RKO (cell line): ENCODE data around the gene SNCAIP.
"Not testable (repeated sequence)": the region's sequence is repeated elsewhere in the genome, so short reads cannot be mapped to it uniquely, and the experiment has no call there.

Source experiments
- DNase-seq: peaks from one replicate; pipeline ENCODE4 v3.0.0-alpha.2; 2016; ENCODE audit warnings: low spot score

Gene SNCAIP

GRCh38 chr5:122468351-122469116, 156.5 kb downstream of the SNCAIP start:
- DNase-seq, result no peak

DNA sequence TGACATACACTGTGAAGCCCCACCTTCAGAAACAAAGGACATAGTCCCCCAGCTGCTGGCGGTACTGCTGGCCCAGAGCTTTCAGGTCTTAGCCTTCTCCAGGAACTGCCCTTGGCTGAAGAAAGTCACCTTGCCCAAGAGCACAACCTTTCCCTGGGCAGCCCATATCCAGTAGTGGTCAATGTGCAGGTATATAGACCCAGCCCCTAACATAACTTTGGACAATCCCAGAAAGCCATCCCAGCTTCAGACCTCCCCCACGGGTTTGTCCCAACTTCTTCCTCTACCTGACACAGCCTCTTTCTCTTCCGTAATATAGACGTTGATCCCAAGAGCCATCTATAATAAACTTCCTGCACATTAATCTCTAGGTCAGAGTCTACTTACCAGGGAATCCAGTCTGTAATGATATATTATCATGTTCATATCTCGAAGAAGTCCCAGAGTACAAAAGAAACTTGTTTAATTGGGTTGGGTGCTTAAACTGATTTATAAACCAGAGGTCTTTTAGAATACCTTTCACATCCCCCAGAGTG, 157.4 kb downstream of the SNCAIP start:
- DNase-seq, result no peak

DNA sequence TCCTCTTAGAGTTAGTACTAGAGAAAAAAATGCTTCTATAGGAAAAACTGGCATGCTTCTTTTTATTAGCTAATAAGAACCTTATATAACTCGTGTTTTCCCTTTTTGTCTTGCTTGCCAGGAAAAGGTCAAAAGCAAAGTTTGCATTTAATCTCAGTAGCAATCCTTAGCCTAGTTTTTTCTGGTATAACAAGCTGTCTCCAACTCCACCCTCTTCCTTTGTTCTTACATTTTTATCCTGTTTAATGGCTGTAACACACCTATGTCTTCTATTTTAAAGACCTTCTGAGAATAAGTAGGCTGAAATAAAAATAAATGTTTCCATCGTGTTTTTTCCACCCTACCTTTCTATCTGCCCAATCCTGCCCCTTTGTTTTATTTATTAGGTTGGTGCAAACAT, 158.3 kb downstream of the SNCAIP start:
- DNase-seq, result no peak

- DNase-seq, result no peak
These were observed 159.2 kb downstream of the SNCAIP start for GRCh38 chr5:122471031-122471751.

GRCh38 chr5:122471752-122472061, 159.7 kb downstream of the SNCAIP start:
- no peak for DNase-seq

GRCh38 chr5:122473138-122473843, 161.3 kb downstream of the SNCAIP start:
- DNase-seq, result no peak

- no peak for DNase-seq
These were observed 161.9 kb downstream of the SNCAIP start for GRCh38 chr5:122473941-122474340.

- DNase-seq, result no peak
These were observed 166.9 kb downstream of the SNCAIP start for GRCh38 chr5:122478741-122479442.

- no peak for DNase-seq
These were observed 168.1 kb downstream of the SNCAIP start for GRCh38 chr5:122480146-122480545.

DNA sequence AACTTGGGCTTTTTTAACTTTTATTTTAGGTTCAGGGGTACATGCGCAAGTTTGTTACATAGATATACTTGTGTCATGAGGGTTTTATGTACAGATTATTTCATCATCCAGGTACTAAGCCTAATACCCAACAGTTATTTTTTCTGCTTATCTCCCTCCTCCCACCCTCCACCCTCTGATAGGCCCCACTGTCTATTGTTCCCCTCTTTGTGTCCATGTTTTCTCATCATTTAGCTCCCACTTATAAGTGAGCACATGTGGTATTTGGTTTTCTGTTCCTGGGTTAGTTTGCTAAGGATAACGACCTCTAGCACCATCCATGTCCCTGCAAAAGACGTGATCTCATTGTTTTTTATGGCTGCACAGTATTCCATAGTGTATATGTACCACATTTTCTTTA, 172.1 kb downstream of the SNCAIP start:
- no peak for DNase-seq

GRCh38 chr5:122485226-122485625, 173.2 kb downstream of the SNCAIP start:
- no peak for DNase-seq

- DNase-seq, result not testable (repeated sequence)
These were observed 174.6 kb downstream of the SNCAIP start for GRCh38 chr5:122486616-122487015.

DNA sequence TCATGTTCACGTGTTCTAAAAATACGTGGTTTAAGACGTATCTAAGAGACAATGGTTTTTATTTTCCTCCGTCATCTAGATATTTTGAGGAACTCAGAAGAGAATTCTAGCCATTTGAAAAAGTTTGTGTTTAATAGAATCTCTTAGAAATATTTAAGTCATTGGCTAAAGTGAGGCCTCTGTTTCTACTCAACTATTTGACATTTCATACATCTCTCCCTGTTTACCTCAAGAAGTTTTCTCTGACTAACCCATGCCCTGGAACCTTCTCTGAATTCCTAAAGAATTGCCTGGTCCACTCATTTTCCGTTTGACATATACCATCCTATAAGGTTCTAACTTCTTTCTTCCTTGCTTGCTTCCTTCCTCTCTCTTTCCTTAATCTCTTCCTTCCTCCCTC, 178.7 kb downstream of the SNCAIP start:
- DNase-seq, result no peak

DNA sequence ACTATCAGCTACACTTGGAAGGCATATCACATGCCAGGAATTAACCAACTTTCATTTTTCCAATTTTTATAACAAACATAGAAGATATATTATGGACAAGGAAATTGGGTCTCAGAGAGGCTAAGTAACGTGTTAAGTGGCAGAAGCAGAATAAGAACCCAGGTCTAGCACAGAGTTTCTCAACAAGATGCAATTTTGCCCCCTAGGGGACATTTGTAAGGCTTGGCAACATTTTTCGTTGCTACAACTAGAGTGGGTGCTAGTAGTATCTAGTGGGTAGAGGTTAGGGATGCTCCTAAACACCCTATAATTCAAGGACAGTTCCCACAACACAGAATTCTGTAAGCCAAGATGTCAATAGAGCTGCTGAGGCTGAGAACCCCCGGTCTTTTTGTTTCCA, 180.6 kb downstream of the SNCAIP start:
- peak; percentile 56 for DNase-seq

GRCh38 chr5:122493091-122494021, 181.3 kb downstream of the SNCAIP start:
- DNase-seq, result no peak

- no peak for DNase-seq
These were observed 182.1 kb downstream of the SNCAIP start for GRCh38 chr5:122494109-122494508.

DNA sequence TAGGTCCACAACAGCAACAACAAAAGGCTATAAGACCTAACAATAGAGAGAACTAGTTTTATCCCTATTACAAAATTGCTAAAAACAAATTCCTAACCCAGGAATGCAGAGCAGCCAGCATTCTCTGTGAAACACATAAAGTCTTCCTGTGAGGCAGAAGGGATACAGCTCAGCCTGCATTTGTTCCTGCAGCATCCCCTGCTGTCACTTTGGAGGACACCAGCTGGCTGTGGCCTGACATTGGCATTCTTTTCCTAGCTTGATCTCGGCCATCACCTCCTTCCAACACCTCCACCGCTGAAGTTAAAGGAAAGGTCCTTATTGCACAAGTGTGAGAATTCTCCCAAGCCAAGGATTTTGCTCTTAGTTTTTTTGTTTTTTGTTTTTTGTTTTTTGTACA, 186.1 kb downstream of the SNCAIP start:
- DNase-seq, result peak; percentile 7

DNA sequence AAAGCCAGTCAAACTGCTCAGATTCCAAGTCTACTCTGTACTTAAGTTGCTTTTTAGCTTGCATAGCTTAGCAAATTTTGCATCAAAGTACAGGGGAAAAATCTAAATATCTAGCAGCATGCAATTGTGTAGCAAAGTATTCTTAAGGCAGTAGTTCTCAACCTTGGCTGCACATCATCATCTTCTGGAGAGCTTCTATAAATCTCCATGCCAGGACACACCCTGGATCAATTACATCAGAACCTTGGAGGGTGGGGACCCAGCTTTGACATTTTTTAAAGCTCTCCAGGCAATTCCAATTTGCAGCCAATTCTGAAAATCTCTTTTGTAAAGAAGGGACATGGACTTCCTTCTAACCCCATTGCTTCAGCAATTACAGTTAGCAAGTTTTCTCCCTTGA, 187.5 kb downstream of the SNCAIP start:
- no peak for DNase-seq

DNA sequence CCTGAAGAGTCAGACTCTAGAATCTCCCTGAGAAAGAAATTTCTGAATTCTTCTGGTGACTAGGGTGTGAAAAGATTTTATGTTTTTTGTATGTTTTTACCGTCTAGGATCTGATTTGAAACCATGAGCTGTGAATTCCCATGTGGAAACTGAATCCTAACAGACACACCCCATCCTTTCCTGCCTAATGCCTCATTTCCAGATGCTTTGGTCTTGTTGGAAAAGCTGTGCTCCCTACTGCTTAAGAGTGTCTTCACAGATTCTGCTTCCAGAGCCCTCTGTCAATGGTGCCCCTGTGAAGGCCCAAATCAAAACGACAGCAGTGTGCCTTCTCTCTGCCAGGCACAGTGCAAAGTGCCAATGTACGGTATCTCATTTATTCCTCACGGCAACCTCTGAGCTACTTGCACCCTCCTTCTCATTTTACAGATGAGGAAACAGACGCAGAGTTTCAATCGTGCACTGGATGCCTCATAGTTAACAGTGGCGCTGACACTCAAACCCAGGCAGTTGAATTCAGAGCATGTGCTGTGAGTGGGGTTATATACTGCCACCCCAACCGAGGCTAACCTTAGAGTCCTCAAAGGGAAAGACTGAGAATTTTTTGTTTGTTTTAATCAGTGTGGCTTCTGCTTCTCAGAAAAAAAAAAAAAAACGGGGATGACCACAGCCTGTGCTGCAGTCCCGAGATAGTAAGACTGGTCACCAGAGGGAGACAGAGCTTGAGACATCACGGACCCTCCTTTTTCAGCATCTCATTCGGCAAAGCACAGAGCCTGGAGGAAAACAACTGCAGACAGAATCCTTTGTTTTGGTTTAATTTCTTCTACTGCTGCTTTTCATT, 188.4 kb downstream of the SNCAIP start:
- DNase-seq, result peak; percentile 76

DNA sequence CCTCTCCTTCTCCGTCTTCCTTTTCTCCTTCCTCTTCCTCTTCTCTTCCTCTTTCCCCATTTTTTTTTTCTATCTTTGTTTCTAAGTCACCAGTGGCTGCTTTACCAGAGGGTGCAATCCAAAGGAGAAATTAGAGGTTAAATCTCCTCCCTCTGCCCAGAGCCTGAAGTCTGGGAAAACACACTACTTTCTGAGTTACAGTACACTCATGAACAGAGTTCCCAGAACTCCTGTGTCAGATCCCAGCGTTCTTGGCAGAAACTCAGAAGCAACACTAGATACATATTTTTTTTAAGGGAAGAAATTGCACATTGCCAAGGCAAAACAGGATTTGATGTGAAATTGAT, 189.0 kb downstream of the SNCAIP start:
- DNase-seq, result no peak
